Endodermal cell (in vitro differentiated cells): ENCODE data around the gene REPS2. TPM values are rescaled to one million over a fixed set of nuclear protein-coding genes. Genes with fewer than 3 reads are reported as not detected.

Source experiments
- DNase-seq: peaks from one replicate; pipeline ENCODE4 v3.0.0-alpha.2; 2017
- H3K27ac ChIP-seq: 2 replicates; pipeline ENCODE4 v1.5.1; 2013; ENCODE audit warnings: mild to moderate bottlenecking, low read depth, low read length, moderate library complexity
- H3K27me3 ChIP-seq: 2 replicates; pipeline ENCODE4 v1.6.1; 2013; ENCODE audit warnings: mild to moderate bottlenecking, low read length, moderate library complexity; ENCODE audit not compliant: insufficient read depth, control insufficient read depth, poor library complexity, severe bottlenecking
- H3K36me3 ChIP-seq: 2 replicates; pipeline ENCODE4 v1.7.0; 2013; ENCODE audit warnings: mild to moderate bottlenecking, low read length, moderate library complexity; ENCODE audit not compliant: control insufficient read depth, insufficient read depth
- H3K4me1 ChIP-seq: one replicate; pipeline ENCODE4 v1.7.0; 2013; ENCODE audit warnings: low read length; ENCODE audit not compliant: control insufficient read depth, insufficient read depth
- H3K4me3 ChIP-seq: 2 replicates; pipeline ENCODE4 v1.5.1; 2013; ENCODE audit warnings: mild to moderate bottlenecking, low read length, moderate library complexity
- H3K9ac ChIP-seq: 2 replicates; pipeline ENCODE4 v1.6.1; 2013; ENCODE audit warnings: mild to moderate bottlenecking, low read length, moderate library complexity; ENCODE audit not compliant: poor library complexity, severe bottlenecking; ENCODE audit errors: extremely low read depth
- H3K9me3 ChIP-seq: 2 replicates; pipeline ENCODE4 v1.6.1; 2013; ENCODE audit warnings: mild to moderate bottlenecking, low read length, moderate library complexity; ENCODE audit not compliant: control insufficient read depth
- H3K27ac Mint-ChIP-seq: 2 replicates; pipeline ENCODE4 v1.8.0; 2020; ENCODE audit warnings: mixed read lengths
- H3K27me3 Mint-ChIP-seq: 2 replicates; pipeline ENCODE4 v1.8.0; 2021; ENCODE audit warnings: mild to moderate bottlenecking, mixed read lengths; ENCODE audit not compliant: insufficient read depth
- H3K36me3 Mint-ChIP-seq: 2 replicates; pipeline ENCODE4 v1.8.0; 2020; ENCODE audit warnings: low read depth, mixed read lengths
- H3K4me1 Mint-ChIP-seq: 2 replicates; pipeline ENCODE4 v1.8.0; 2020; ENCODE audit warnings: mixed read lengths
- H3K4me3 Mint-ChIP-seq: 2 replicates; pipeline ENCODE4 v1.8.0; 2020; ENCODE audit warnings: mild to moderate bottlenecking, moderate library complexity, mixed read lengths
- H3K9me3 Mint-ChIP-seq: 2 replicates; pipeline ENCODE4 v1.8.0; 2020; ENCODE audit warnings: mild to moderate bottlenecking, mixed read lengths
- CTCF ChIP-seq: fragments of 200-600 bp; sonication (generic); conservative IDR thresholded peaks from 2 replicates; pipeline ENCODE4 v1.5.0; 2021; ENCODE audit warnings: antibody characterized with exemption, mild to moderate bottlenecking
- WGBS, 2 experiments: methylation state at CpG; one replicate each; pipeline versions ENCODE4 v1.1.5 to v1.1.7; 2013; ENCODE audit warnings: missing lambda C conversion rate in 2 of 2, mixed read lengths in 1 of 2; ENCODE audit not compliant: insufficient coverage in 1 of 2, insufficient read length in 1 of 2; 5-methylcytosine and 5-hydroxymethylcytosine counted together
- total RNA-seq, 2 donors: library from RNA; stranded (reverse); fragmentation: NEBNext Ultra II Directional in 1 of 2; extraction: Animal tissue kit (Norgen Biotek cat#: 25700) in 1 of 2; gene quantifications; 2 replicates in 1 of 2; 3 replicates in 1 of 2; pipeline ENCODE4 v1.2.1, GENCODE V29; 2021

Gene REPS2
- total RNA-seq, 2 donors from 2014 or later: 4.3 to 16.6 TPM

GRCh38 chrX:16931371-16931770 is 15.1 kb upstream of the REPS2 start:
- H3K27ac ChIP-seq: no peak overlapping the region

GRCh38 chrX:16931855-16932575 is 14.4 kb upstream of the REPS2 start:
- 98 to 100% methylated on average over 1 to 2 of the region's 3 CpGs for WGBS, 2 experiments
- Mint-ChIP-seq H3K9me3 (no peaks in the 10 kb centered on the region), H3K4me3 (no peak overlapping the region), H3K27ac (peak overlapping the region; percentile 78), H3K4me1 (peaks cover 29% of the 10 kb centered on the region), H3K36me3 (no peaks in the 10 kb centered on the region), H3K27me3 (peaks cover 5% of the 10 kb centered on the region)
- no peak overlapping the region for H3K27ac ChIP-seq
- no peaks in the 10 kb centered on the region for H3K36me3 ChIP-seq
- H3K9me3 ChIP-seq: no peaks in the 10 kb centered on the region
- peaks cover 3% of the 10 kb centered on the region for H3K4me1 ChIP-seq
- TF ChIP-seq CTCF: no peak
- H3K9ac ChIP-seq: no peak overlapping the region
- H3K27me3 ChIP-seq: no peaks in the 10 kb centered on the region
- no peak for DNase-seq
- no peak overlapping the region for H3K4me3 ChIP-seq

More at GRCh38 chrX:16931371-16931770, 15.1 kb upstream of the REPS2 start:
- Mint-ChIP-seq H3K9me3 (no peaks in the 10 kb centered on the region), H3K27ac (peak overlapping the region; percentile 78), H3K27me3 (peaks cover 2% of the 10 kb centered on the region), H3K36me3 (no peaks in the 10 kb centered on the region), H3K4me3 (no peak overlapping the region), H3K4me1 (peaks cover 29% of the 10 kb centered on the region)
- H3K27me3 ChIP-seq: no peaks in the 10 kb centered on the region
- no peak for TF ChIP-seq CTCF
- no peaks in the 10 kb centered on the region for H3K9me3 ChIP-seq
- WGBS, 2 experiments: 44% methylated on average over 3 of the region's 3 CpGs; no CpG with 5 or more reads in 1 of the 2 experiments
- peak; percentile 89 for DNase-seq
- no peaks in the 10 kb centered on the region for H3K36me3 ChIP-seq
- H3K4me1 ChIP-seq: peaks cover 3% of the 10 kb centered on the region
- no peak overlapping the region for H3K4me3 ChIP-seq
- H3K9ac ChIP-seq: no peak overlapping the region

- no peaks in the 10 kb centered on the region for H3K36me3 Mint-ChIP-seq
- Histone ChIP-seq H3K27ac (no peak overlapping the region), H3K4me1 (peaks cover 3% of the 10 kb centered on the region), H3K9ac (no peak overlapping the region), H3K4me3 (no peak overlapping the region), H3K36me3 (no peaks in the 10 kb centered on the region), H3K27me3 (no peaks in the 10 kb centered on the region), H3K9me3 (no peaks in the 10 kb centered on the region)
- no peak for DNase-seq
- 86% methylated on average over 3 of the region's 3 CpGs; no CpG with 5 or more reads in 1 of the 2 experiments for WGBS, 2 experiments
- peaks cover 11% of the 10 kb centered on the region for H3K9me3 Mint-ChIP-seq
- peaks cover 6% of the 10 kb centered on the region for H3K27me3 Mint-ChIP-seq
- no peak for TF ChIP-seq CTCF
- no peak overlapping the region for H3K4me3 Mint-ChIP-seq
- no peak overlapping the region for H3K27ac Mint-ChIP-seq
- H3K4me1 Mint-ChIP-seq: peaks cover 29% of the 10 kb centered on the region
Observed at GRCh38 chrX:16934185-16934584, 12.3 kb upstream of the REPS2 start.
